Large intestine (tissue), 3 donors: ENCODE results near the gene BMF. TPM values are rescaled to one million over a fixed set of nuclear protein-coding genes. Genes with fewer than 3 reads are reported as not detected.
A peak's percentile ranks its signal among the peaks of the same experiment; 100 is the strongest.
"Not testable (repeated sequence)": the region's sequence is repeated elsewhere in the genome, so short reads cannot be mapped to it uniquely, and the experiment has no call there.

Experiments
- DNase-seq, 2 donors: peaks; one replicate each; pipeline versions ENCODE4 v3.0.0 to v3.0.0-alpha.2; 2013
- H3K27ac ChIP-seq: one replicate; pipeline ENCODE4 v1.5.1; 2013; ENCODE audit warnings: low read length
- H3K27me3 ChIP-seq: 2 replicates; pipeline ENCODE4 v1.6.1; 2013; ENCODE audit warnings: low read length; ENCODE audit not compliant: control insufficient read depth, insufficient read depth
- H3K36me3 ChIP-seq: 2 replicates; pipeline ENCODE4 v1.6.1; 2013; ENCODE audit warnings: low read length; ENCODE audit not compliant: control insufficient read depth, insufficient read depth
- H3K4me1 ChIP-seq: one replicate; pipeline ENCODE4 v1.6.1; 2013; ENCODE audit warnings: low read length; ENCODE audit not compliant: control insufficient read depth, insufficient read depth
- H3K4me3 ChIP-seq: one replicate; pipeline ENCODE4 v1.5.1; 2013; ENCODE audit warnings: low read length
- H3K9me3 ChIP-seq: one replicate; pipeline ENCODE4 v1.6.1; 2013; ENCODE audit warnings: mild to moderate bottlenecking, low read depth, low read length, moderate library complexity; ENCODE audit not compliant: control insufficient read depth
- WGBS: methylation state at CpG from one replicate; pipeline ENCODE4 v1.1.5; 2013; ENCODE audit warnings: low lambda C conversion rate; ENCODE audit not compliant: insufficient coverage; 5-methylcytosine and 5-hydroxymethylcytosine counted together
- polyA plus RNA-seq: library from polyadenylated mRNA; unstranded; fragments of 120-200 nt; gene quantifications from one replicate; pipeline ENCODE4 v1.2.1, GENCODE V29; 2013

Gene BMF
- polyA plus RNA-seq, 1 donor, result 9.2 TPM

GRCh38 chr15:40087068-40087810, 21.4 kb downstream of the BMF start:
- Histone ChIP-seq H3K4me3 (no peak overlapping the region), H3K9me3 (no peaks in the 10 kb centered on the region), H3K4me1 (peaks cover 39% of the 10 kb centered on the region), H3K27ac (no peak overlapping the region), H3K27me3 (no peaks in the 10 kb centered on the region), H3K36me3 (peaks cover 23% of the 10 kb centered on the region)
- no peak for DNase-seq
- WGBS, result no CpG with 5 or more reads among the region's 14 CpGs

DNA sequence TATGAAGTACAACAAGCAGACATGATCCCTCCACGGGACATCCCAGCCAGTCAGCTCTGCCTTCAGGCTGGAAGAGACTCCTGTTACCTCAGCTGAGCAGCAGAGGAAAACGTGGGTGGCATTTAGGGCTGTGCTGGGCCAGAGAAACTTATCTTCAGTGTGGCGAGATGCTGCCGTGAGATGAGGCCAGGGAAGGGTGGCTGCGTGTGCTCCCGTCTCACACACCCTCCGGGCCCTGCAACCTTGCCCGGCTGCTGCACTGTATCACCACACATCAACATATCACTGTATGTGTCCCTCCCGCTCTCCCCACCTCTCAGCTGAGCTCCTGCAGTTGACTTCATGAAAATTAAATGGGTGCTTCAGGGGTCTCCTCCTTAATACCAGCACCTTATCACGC, 23.4 kb downstream of the BMF start:
- peaks cover 45% of the 10 kb centered on the region for H3K4me1 ChIP-seq
- peaks cover 10% of the 10 kb centered on the region for H3K36me3 ChIP-seq
- no peak overlapping the region for H3K27ac ChIP-seq
- 17% methylated on average over 1 of the region's 10 CpGs for WGBS
- H3K27me3 ChIP-seq, result no peaks in the 10 kb centered on the region
- H3K4me3 ChIP-seq, result no peak overlapping the region
- no peak for DNase-seq
- no peaks in the 10 kb centered on the region for H3K9me3 ChIP-seq

DNA sequence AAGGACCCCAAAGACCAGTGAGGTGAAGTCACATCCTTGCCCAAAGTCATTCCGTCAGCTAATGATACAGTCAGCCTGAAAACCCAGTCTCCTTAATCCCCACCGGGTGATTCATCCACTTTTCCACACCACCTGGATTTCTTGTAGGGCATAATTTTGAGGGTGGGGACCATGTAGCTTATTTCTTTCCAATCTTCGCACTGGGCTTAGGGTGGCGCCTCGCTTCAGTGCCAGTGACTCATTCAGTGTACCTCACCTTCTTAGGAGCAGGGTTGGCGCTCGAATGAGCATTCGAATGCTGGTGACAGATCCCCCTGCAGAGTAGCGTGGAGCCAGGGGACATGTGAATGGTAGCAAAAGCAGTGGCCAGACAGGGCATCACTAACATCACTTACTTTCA, 24.0 kb downstream of the BMF start:
- DNase-seq, result no peak
- H3K27me3 ChIP-seq, result no peaks in the 10 kb centered on the region
- H3K27ac ChIP-seq, result no peak overlapping the region
- H3K4me3 ChIP-seq, result no peak overlapping the region
- no peaks in the 10 kb centered on the region for H3K9me3 ChIP-seq
- H3K4me1 ChIP-seq, result peaks cover 47% of the 10 kb centered on the region
- H3K36me3 ChIP-seq, result peaks cover 4% of the 10 kb centered on the region
- WGBS, result no CpG with 5 or more reads among the region's 9 CpGs

GRCh38 chr15:40082195-40082883, 26.3 kb downstream of the BMF start:
- Histone ChIP-seq H3K36me3 (no peaks in the 10 kb centered on the region), H3K9me3 (no peaks in the 10 kb centered on the region), H3K27me3 (no peaks in the 10 kb centered on the region), H3K27ac (peak overlapping the region; percentile 54), H3K4me1 (peaks cover 33% of the 10 kb centered on the region), H3K4me3 (no peak overlapping the region)
- WGBS, result no CpG with 5 or more reads among the region's 12 CpGs
- peak; percentile 67 to 86 for DNase-seq

DNA sequence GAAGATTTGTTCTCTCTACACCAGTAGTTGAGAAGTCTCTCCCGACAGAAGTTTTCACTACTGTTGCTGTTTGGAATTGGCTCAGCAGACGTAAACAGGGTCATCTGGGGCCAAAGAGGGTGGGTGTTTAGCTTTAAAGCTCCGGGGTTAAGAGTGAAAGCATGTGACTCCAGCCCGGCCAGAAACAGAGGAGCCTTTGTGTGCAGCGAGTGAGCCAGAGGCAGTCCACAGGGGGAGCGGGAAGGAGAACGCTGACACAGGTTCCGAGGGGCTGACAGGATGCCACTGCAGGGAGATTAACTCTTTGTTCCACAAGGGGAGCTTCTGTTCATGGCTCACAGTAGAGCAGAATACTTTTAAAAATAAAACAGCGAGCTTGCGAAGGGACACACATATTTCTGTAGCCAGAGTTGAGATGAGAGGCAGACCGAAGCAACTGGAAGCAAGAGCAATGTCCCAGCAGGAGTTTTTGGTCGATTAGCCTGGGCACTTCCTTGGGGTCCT, 26.9 kb downstream of the BMF start:
- H3K36me3 ChIP-seq, result no peaks in the 10 kb centered on the region
- peak overlapping the region; percentile 11 for H3K4me3 ChIP-seq
- H3K27ac ChIP-seq, result peak overlapping the region; percentile 54
- WGBS, result no CpG with 5 or more reads among the region's 12 CpGs
- no peaks in the 10 kb centered on the region for H3K9me3 ChIP-seq
- peak; percentile 79 to 90 for DNase-seq
- H3K4me1 ChIP-seq, result peaks cover 33% of the 10 kb centered on the region
- no peaks in the 10 kb centered on the region for H3K27me3 ChIP-seq

GRCh38 chr15:40080847-40081246, 27.8 kb downstream of the BMF start:
- no peak for DNase-seq
- peaks cover 33% of the 10 kb centered on the region for H3K4me1 ChIP-seq
- H3K4me3 ChIP-seq, result no peak overlapping the region
- 24% methylated on average over 3 of the region's 5 CpGs for WGBS
- no peak overlapping the region for H3K27ac ChIP-seq
- H3K27me3 ChIP-seq, result no peaks in the 10 kb centered on the region
- H3K9me3 ChIP-seq, result no peaks in the 10 kb centered on the region
- H3K36me3 ChIP-seq, result no peaks in the 10 kb centered on the region

DNA sequence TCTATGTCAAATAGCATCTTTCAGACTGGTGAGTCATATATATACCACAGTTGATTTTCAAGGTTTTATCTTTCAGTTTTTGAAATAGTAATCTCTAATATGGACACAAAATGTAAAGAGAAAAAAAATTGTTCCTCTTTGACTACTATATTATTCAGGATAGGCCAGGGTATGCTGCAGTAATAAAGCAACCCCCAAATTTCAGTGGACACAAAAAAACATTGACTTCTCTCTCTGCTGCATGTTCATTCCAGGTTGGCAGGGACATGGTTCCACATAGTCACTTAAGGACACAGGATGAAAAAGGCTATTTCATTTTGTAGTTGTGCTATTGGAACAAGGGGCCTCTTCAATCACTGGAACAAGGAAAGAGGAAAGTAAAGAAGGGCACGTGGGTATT, 28.6 kb downstream of the BMF start:
- no peak for DNase-seq
- WGBS, result no CpG with 5 or more reads among the region's 1 CpG
- H3K4me3 ChIP-seq, result no peak overlapping the region
- no peaks in the 10 kb centered on the region for H3K9me3 ChIP-seq
- H3K27me3 ChIP-seq, result no peaks in the 10 kb centered on the region
- H3K36me3 ChIP-seq, result no peaks in the 10 kb centered on the region
- peaks cover 33% of the 10 kb centered on the region for H3K4me1 ChIP-seq
- H3K27ac ChIP-seq, result no peak overlapping the region

GRCh38 chr15:40079456-40079855, 29.2 kb downstream of the BMF start:
- Histone ChIP-seq H3K27ac (no peak overlapping the region), H3K27me3 (no peaks in the 10 kb centered on the region), H3K4me3 (no peak overlapping the region), H3K9me3 (no peaks in the 10 kb centered on the region), H3K4me1 (peaks cover 33% of the 10 kb centered on the region), H3K36me3 (no peaks in the 10 kb centered on the region)
- no peak for DNase-seq
- no CpG with 5 or more reads among the region's 6 CpGs for WGBS

GRCh38 chr15:40075298-40076044, 33.2 kb downstream of the BMF start:
- Histone ChIP-seq H3K27ac (no peak overlapping the region), H3K27me3 (no peaks in the 10 kb centered on the region), H3K36me3 (no peaks in the 10 kb centered on the region), H3K4me1 (peaks cover 2% of the 10 kb centered on the region), H3K9me3 (no peaks in the 10 kb centered on the region), H3K4me3 (no peak overlapping the region)
- DNase-seq, result no peak
- 89% methylated on average over 5 of the region's 18 CpGs for WGBS

- H3K27me3 ChIP-seq, H3K4me3 ChIP-seq, H3K27ac ChIP-seq, H3K36me3 ChIP-seq, DNase-seq, H3K4me1 ChIP-seq, H3K9me3 ChIP-seq: not testable (repeated sequence)
- no CpG with 5 or more reads among the region's 27 CpGs for WGBS
These were observed 34.0 kb downstream of the BMF start for GRCh38 chr15:40074656-40075055.
